ENCODE results near the gene TOB1.

DNA sequence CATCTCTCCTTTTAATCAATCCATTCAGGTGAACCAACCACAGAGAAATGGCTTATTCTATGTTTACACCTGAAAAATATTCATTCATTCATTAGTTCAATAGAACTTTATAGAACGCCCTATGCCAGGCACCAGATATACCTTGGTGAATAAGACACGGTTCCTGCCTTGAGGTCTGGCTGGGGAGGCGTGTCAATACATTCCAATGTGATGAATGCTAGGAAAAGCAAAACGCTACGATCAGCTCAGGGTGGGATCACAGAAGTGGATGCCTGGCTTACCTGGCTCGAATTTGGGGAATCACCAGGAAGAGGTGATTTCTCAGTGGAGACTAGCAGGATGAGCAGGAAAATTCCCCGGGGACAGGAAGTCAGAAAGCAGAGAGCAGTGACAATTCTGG lies 48.3 kb downstream of the TOB1 start:
- TF ChIP-seq, protein P1, sequence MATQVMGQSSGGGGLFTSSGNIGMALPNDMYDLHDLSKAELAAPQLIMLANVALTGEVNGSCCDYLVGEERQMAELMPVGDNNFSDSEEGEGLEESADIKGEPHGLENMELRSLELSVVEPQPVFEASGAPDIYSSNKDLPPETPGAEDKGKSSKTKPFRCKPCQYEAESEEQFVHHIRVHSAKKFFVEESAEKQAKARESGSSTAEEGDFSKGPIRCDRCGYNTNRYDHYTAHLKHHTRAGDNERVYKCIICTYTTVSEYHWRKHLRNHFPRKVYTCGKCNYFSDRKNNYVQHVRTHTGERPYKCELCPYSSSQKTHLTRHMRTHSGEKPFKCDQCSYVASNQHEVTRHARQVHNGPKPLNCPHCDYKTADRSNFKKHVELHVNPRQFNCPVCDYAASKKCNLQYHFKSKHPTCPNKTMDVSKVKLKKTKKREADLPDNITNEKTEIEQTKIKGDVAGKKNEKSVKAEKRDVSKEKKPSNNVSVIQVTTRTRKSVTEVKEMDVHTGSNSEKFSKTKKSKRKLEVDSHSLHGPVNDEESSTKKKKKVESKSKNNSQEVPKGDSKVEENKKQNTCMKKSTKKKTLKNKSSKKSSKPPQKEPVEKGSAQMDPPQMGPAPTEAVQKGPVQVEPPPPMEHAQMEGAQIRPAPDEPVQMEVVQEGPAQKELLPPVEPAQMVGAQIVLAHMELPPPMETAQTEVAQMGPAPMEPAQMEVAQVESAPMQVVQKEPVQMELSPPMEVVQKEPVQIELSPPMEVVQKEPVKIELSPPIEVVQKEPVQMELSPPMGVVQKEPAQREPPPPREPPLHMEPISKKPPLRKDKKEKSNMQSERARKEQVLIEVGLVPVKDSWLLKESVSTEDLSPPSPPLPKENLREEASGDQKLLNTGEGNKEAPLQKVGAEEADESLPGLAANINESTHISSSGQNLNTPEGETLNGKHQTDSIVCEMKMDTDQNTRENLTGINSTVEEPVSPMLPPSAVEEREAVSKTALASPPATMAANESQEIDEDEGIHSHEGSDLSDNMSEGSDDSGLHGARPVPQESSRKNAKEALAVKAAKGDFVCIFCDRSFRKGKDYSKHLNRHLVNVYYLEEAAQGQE (IDR thresholded peaks at IDR 0.05; ENCODE audit: low read depth): no peak
- TF ChIP-seq TAF1 (IDR thresholded peaks at IDR 0.05; ENCODE audit: low read depth) (no peak), CEBPB (IDR thresholded peaks at IDR 0.05) (no peak), FOXM1 (IDR thresholded peaks at IDR 0.05; ENCODE audit: borderline replicate concordance, low read depth) (no peak), YY1 (IDR thresholded peaks at IDR 0.05; ENCODE audit: low read depth) (no peak), NFIC (IDR thresholded peaks at IDR 0.05) (no peak), TCF12 (IDR thresholded peaks at IDR 0.05; ENCODE audit: low read depth) (no peak), RAD21 (IDR thresholded peaks at IDR 0.05; ENCODE audit: low read depth) (no peak), EGR1 (IDR thresholded peaks at IDR 0.05) (no peak), EP300 (IDR thresholded peaks at IDR 0.05; ENCODE audit: borderline replicate concordance) (no peak), ZBTB7A (IDR thresholded peaks at IDR 0.05; ENCODE audit: low read depth) (no peak), CREB1 (IDR thresholded peaks at IDR 0.05; ENCODE audit: low read depth) (no peak)
- TF ChIP-seq, protein P2, sequence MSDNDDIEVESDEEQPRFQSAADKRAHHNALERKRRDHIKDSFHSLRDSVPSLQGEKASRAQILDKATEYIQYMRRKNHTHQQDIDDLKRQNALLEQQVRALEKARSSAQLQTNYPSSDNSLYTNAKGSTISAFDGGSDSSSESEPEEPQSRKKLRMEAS (IDR thresholded peaks at IDR 0.05): no peak
- TF ChIP-seq, protein P3, sequence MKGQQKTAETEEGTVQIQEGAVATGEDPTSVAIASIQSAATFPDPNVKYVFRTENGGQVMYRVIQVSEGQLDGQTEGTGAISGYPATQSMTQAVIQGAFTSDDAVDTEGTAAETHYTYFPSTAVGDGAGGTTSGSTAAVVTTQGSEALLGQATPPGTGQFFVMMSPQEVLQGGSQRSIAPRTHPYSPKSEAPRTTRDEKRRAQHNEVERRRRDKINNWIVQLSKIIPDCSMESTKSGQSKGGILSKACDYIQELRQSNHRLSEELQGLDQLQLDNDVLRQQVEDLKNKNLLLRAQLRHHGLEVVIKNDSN (IDR thresholded peaks at IDR 0.05): no peak

Measured in Ishikawa (cell line).